ENCODE data around the gene ZMIZ1.

Gene ZMIZ1

DNA sequence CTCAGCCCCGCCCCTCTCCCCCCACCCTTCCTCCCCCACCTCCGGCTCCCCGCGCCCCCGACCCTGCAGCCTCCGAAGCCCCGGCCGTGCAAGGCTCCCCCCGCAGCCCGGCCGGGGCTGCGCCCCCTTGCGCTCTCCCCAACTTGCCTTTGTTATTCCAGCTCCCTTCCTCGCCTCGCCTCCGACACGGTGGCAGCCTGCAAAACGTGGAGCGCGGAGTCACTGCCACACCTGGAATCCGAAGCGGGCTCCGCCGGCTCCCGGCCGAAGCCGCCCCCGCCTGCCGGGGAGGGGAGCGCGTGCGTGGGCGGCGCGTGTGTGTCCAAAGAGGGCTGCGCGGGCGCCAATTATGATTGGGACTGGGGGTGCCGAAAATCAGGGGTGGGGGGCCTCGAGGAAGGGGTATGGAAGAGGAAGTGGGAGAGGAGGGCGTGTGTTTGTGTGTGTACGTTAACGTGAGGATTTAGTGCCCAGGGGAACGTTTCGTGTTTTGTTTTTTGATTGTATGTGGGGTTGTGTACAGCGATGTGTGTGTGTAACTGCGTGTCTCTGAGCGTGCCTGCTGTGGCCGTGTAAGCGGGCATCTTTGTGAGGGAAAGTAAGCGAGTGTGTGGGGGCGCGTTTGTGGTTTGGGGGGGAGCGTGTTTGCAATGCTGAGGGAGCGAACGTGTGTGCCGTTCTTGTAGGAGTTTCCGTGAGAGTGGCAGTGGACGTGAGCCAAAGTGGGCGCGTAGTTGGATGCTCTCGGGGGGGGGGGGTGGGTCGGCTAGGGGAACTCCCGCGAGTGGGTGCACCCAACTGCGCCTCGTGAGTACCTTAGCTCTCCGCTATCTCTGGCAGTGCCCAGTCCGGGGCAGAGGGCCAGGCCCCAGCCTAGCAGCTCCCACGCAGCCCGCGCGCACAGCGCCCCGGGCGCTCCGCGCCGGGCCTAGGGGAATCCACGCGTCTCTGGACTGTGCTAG lies 1.2 kb upstream of the ZMIZ1 start:
- DNase-seq: peak; percentile 88

- no peak for DNase-seq
These were observed 584 bp upstream of the ZMIZ1 start for GRCh38 chr10:79068203-79068561.

DNA sequence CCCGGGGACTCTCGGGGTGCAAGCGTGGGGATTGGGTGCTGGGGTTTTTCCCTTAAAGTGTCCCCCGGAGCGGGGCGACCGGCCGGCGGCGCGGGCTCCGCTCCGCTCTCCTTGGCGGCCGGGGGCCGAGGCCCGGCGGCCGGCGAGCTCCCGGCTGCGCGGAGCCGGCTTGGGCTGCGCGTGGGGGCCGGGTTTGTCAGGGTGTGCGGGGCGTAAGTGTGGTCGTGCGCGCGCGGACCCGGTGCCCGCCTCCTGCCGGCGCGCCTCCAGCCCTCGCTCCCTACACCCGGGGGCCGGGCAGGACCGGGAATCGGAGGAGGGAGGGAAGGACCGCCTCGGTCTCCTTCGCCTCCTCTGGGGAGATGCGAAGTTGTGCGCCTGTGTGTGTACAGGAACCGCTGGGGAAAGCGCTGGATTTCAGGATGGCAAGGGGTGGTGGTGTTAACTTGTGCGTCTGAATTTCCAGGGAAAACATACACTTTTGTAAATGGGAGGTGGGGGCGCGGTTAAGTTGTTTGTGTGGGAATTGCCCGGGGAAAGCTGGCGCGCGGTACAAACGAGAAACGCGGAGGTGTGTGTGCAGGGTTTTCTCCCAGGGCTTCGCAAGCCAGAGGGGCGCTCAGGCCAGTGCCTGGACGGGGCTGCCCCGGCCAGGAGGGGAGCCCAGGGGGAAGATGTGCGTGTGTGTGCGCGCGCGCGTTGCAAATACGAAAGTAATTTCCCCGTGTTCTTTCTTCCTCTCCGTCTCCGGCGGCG lies 737 bp downstream of the ZMIZ1 start:
- DNase-seq: peak; percentile 44

GRCh38 chr10:79070081-79070605 lies 1.4 kb downstream of the ZMIZ1 start:
- DNase-seq: no peak

- peak; percentile 74 for DNase-seq
These were observed 2.0 kb downstream of the ZMIZ1 start for GRCh38 chr10:79070606-79071395.

DNA sequence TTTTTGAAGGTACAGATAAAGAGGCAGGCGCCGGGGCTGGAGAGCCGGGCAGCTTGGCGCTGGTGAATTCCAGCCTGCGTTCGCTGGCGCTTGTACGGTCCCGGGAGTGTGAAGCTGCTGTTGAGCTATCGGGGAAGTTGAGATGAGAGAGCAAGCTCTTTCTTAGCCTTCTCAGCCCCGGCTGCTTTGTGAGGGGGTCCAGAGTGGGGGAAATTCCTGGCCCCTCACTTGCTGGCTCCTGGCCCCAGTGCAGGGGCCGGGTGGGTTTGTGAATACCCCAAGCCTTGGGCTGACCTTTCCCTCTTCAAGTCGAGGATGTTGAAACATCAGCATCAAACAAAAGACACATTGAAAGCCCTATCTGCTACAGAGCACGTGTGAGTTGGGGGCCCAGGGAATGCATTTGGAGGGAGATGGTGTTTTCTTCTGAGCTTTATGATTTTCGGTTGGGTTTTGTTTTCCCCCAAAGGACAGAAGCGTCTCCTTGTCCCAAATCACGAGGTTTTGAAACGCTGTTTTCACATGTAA lies 2.7 kb downstream of the ZMIZ1 start:
- no peak for DNase-seq

DNA sequence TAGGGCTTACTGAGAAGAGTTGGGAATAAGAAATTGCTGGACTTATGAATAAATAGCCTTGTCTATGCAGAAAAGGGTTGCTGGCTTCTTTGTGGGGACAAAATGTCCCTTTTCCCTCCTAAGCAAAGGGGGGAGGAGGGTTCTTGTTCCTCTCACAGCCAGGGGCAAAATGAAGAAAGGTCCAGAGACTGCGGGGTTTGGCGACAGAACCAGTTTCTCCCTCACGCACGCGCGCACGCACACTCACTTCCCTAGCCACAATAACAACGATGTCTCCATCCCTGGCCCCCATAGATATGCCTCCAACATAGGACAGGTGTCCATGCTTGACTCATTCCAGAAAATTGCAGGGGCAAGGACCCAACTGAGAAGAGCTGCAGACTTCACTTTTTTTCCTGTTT lies 3.3 kb downstream of the ZMIZ1 start:
- DNase-seq: no peak

DNA sequence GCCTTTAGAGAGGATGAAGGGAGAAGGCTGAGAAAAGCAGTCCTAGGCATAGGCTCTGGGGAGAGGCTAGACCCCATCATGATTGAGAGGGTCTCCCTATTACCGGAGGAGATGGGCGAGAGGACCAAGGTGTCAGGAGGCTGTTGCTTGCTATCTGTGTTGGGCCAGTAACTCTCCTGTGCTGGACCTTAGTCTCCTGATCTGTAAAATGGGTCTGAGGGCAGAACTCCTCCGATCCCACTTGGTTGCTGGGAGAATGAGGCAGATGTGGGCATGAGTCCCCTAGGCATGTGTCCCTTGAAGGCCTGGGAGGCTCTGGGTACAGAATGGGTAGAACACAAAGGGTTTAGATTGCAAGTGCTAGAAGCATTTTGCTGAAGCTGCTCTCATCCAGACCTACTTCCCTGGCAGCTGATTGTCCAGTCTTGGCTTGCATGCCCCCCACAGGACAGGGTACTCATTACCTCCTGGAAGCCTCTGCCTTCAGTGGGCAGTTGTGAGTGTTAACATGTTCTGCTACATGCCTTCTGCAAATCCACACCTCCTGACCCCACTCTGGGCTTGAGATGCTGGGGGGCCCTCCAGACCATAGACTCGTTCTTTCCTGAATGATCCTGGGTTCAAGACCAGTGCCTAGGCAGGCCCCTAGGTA lies 4.4 kb downstream of the ZMIZ1 start:
- DNase-seq: no peak

- peak; percentile 33 for DNase-seq
These were observed 5.1 kb downstream of the ZMIZ1 start for GRCh38 chr10:79073784-79074432.

GRCh38 chr10:79074732-79075131 lies 6.0 kb downstream of the ZMIZ1 start:
- peak; percentile 96 for DNase-seq

DNA sequence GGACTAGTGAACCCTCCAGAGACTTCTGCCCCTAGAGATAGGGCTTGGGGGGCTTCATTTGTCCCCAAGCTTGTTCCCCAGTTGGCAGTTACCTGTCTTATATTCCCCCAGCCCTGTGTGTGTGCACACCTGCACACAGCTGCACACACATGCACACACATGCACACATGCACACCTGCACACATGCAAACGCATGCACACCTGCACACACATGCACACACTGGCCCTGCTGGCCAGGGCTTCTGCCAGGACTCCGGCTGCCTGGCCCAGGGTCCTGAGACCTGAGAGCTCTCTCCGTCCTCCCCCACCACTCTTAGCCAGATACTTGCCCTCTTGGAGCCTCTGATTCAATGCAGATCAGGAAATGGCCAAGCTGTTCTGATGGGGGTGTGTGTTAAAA lies 6.7 kb downstream of the ZMIZ1 start:
- no peak for DNase-seq

DNA sequence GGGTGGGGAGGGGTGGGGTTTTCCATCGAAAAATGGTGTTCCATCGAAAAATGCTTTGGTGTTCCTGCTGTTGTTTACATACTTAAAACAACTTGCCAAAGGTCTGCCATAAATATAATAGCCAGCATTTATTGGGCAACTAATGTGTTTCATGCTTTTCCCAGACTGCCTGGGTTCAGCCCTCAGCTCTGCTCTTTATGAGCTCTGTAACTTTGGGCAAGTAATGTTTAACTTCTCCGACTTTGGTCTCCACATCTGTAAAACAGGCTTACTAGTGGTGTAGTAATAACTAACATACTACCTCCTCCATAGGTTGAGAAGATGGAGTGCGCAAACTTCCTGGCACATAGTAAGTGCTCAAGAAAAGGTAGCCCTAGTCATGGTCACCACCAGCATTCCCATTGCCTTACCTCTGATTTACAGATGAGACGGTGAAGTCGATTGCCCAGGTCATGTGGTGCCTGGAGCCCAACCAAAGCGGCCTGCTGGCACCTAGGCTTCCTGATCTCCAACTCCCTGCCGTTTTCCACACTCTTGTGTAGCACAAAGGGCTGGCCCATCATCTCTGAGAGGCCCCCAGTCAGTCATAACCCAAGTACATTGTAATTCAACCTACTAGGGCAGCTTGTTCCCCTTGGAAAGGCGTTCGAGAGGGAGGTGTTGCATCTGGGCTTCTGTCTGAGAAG lies 8.9 kb downstream of the ZMIZ1 start:
- DNase-seq: no peak

DNA sequence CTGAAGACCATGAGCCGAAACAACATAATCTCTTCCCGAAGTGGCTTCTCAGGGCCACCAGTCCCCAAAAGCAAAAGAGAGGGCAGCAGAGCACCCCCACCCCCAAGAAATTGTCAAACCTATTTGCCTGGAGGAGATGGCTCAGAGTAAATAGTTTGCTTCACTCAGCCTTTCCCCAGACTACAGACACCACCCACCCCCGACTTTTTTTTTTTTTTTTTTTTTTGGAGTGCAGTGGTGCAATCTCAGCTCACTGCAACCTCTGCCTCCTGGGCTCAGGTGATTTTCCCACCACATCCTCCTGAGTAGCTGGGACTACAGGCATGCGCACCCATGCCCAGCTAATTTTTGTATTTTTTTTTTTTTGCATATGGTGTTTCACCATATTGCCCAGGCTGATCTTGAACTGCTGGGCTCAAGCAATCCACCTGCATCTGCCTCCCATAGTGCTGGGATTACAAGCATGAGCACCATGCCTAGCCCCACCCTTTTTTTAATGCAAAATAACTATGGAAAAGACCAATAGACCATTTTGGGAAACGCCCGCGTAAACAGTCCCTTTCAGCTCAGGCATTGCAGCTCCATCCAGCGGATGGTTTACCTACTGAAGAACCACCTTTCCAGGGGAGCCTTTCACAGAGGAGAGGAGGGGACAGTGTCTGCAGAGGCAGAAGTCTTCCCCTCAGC lies 9.7 kb downstream of the ZMIZ1 start:
- DNase-seq: no peak

GRCh38 chr10:79079054-79079397 lies 10.3 kb downstream of the ZMIZ1 start:
- no peak for DNase-seq

DNA sequence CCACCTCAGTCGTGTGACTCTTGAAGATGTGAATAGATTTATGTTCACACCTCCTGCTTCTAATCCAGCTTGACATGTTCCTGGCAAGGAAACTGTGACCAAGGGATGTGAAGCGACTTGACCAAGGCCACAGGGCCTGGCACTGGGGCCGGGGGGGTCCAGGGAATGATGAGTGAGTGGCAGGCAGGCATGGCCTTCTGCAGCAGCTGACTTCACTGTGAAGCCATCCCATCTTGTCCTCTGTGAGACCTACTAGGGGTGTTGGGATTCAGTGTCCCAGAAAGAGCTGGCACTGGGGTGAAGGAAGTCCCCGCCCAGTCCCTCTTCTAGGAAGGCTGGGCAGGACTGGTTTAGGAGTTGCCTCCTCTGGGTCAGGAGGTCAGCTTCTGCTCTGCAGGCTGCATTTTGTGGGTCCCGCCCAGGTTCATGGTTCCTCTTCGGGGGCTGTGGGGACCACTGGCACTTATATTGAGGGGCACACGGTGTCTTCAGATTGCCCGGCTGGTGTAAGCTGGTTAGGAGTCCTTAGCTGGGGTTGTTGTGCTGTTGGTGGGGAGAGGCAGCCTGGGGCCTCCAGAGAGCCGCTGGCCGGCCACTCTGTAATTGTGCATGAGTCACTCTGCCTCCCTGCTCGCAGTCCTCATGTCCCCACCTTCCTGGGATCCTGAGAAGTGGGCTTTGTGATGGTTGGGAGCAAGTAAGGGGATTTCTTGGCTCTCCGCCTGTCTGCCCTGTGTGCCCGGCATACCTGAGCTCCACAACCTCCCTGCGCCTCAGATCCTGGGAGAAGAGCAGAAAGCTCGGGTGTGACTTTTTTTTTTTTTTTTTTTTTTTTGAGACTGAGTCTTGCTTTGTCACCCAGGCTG lies 11.0 kb downstream of the ZMIZ1 start:
- no peak for DNase-seq

- no peak for DNase-seq
These were observed 12.7 kb downstream of the ZMIZ1 start for GRCh38 chr10:79081353-79082034.

DNA sequence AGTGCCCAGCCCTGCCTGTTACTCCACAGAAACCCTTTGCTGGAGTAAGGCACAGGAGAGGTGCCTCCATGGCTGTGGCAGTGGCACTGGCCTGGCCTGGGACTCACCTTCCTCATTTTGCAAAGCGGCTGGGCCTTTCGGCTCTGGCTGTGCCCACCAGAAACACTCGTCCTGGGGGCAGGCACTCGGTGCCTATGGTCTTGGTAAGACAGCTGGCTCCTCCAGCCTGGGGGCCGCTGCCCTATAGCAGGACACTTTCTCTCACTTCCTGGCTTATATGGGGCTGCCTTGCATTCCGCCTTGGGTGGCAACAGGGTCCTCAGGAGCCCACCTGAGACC lies 13.2 kb downstream of the ZMIZ1 start:
- DNase-seq: no peak

- DNase-seq: no peak
These were observed 14.1 kb downstream of the ZMIZ1 start for GRCh38 chr10:79082631-79083596.
